ENCODE measurements around the gene PLXNA1.

PLXNA1 gene

GRCh38 chr3:126937533-126937932 lies 45.4 kb upstream of the PLXNA1 start:
- TF ChIP-seq, protein P1, sequence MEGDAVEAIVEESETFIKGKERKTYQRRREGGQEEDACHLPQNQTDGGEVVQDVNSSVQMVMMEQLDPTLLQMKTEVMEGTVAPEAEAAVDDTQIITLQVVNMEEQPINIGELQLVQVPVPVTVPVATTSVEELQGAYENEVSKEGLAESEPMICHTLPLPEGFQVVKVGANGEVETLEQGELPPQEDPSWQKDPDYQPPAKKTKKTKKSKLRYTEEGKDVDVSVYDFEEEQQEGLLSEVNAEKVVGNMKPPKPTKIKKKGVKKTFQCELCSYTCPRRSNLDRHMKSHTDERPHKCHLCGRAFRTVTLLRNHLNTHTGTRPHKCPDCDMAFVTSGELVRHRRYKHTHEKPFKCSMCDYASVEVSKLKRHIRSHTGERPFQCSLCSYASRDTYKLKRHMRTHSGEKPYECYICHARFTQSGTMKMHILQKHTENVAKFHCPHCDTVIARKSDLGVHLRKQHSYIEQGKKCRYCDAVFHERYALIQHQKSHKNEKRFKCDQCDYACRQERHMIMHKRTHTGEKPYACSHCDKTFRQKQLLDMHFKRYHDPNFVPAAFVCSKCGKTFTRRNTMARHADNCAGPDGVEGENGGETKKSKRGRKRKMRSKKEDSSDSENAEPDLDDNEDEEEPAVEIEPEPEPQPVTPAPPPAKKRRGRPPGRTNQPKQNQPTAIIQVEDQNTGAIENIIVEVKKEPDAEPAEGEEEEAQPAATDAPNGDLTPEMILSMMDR (IDR thresholded peaks at IDR 0.05; ENCODE audit: insufficient read depth, low read length, missing control alignments), result no peak
- ChIA-PET POLR2A (no interaction called here), CTCF (interaction anchor here (1.0 to 2.1 kb wide), 3 partner anchors 10 to 23 kb away, joined by 3 to 5 read pairs (median 3); no protein-coding TSS in a partner anchor)
- no peak overlapping the region for H3K4me3 ChIP-seq (ENCODE audit: low read depth, low read length)
- DNase-seq (ENCODE audit: low read depth, low spot score), result no peak

DNA sequence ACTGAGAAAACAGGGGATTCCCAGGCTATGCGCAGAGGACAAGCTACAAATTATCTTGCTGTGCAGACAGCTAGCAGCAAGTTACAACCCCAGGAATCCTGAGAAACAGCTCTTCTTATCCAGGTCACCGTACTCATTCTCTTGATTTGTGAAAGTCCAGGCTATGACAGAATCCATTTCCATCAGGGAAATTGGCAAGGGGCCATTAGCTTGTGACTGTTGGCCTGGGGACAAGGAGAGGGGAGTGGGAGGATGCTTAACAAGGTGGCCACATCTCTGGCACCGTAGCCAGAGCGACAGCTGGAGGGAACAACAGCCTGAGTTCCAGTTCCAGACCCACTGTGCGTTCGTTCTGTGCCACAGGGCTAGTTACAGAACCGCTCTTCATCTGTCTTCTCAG lies 44.9 kb upstream of the PLXNA1 start:
- POLR2A ChIA-PET, result no interaction called here
- CTCF ChIA-PET, result interaction anchor here (1.0 to 2.1 kb wide), 3 partner anchors 11 to 185 kb away, joined by 3 to 9 read pairs (median 5); no protein-coding TSS in a partner anchor
- TF ChIP-seq, protein P1 (IDR thresholded peaks at IDR 0.05; ENCODE audit: insufficient read depth, low read length, missing control alignments), result no peak
- no peak overlapping the region for H3K4me3 ChIP-seq (ENCODE audit: low read depth, low read length)
- DNase-seq (ENCODE audit: low read depth, low spot score), result no peak

DNA sequence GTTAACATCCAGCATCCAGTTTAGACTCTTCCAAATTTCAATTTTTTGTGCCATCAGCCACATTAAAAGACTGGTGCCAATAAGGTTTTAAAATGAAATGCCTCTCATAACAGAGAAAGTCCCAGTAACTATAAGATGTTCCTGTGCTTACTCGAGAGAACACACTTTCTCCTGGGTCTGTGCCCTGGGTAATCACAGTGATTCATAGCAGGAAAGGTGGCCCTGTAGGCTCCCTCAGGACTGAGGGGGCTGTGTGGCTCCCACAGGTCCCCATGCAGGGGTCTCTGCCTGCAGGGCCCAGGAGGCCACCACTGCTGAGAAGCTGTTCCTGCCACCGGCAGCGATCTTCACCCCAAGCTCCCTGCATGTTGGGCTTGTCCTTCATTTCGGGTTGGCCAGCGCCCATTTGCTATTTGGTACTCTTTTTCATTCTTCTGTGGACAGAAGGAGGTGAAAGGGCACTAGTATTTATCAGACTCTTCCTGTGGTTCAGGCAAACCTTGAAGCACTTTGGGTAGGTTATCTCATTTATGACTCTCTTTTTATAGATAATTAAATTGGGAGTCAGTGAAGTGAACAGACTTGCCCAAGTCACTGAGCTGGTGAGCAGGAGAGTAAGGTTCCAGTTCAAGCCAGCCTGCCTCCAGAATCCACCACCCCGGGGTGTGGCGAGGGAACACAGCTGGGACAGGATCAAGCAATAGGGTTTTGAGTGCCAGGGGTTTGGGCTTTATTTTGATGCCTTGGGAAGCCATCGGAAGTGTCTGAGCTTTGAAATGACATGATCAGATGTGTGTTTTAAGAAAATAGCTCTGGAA lies 44.2 kb upstream of the PLXNA1 start:
- ChIA-PET POLR2A (no interaction called here), CTCF (interaction anchor here (1.6 to 2.1 kb wide), 2 partner anchors 11 to 186 kb away, joined by 5 to 9 read pairs; no protein-coding TSS in a partner anchor)
- H3K4me3 ChIP-seq (ENCODE audit: low read depth, low read length), result no peak overlapping the region
- TF ChIP-seq, protein P1 (IDR thresholded peaks at IDR 0.05; ENCODE audit: insufficient read depth, low read length, missing control alignments), result no peak
- DNase-seq (ENCODE audit: low read depth, low spot score), result no peak

GRCh38 chr3:126939338-126939718 lies 43.6 kb upstream of the PLXNA1 start:
- TF ChIP-seq, protein P1 (IDR thresholded peaks at IDR 0.05; ENCODE audit: insufficient read depth, low read length, missing control alignments), result no peak
- ChIA-PET POLR2A (no interaction called here), CTCF (interaction anchor here (1.6 to 2.1 kb wide), 2 partner anchors 12 to 187 kb away, joined by 5 to 9 read pairs; no protein-coding TSS in a partner anchor)
- no peak for DNase-seq (ENCODE audit: low read depth, low spot score)
- H3K4me3 ChIP-seq (ENCODE audit: low read depth, low read length), result no peak overlapping the region

DNA sequence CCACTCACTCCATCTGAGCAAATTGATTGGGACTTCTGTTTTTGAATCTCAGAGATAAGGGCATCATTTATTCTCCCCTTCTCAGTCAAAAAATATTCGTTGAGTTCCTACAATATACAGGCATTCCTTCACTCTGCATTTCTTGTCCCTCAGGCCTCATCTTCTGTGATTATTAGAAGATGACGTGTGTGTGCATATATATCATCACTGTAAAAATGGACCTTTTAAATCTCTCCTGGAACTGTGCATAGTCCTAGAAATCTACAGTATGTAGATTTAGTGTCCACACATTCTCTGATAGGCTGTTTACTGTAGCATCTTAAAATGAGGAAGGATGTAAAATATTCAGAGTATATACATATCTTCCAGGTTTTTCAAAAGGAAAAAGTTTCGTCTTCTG lies 43.2 kb upstream of the PLXNA1 start:
- no peak overlapping the region for H3K4me3 ChIP-seq (ENCODE audit: low read depth, low read length)
- POLR2A ChIA-PET, result no interaction called here
- CTCF ChIA-PET, result interaction anchor here (1.6 to 2.1 kb wide), 2 partner anchors 12 to 187 kb away, joined by 5 to 9 read pairs; no protein-coding TSS in a partner anchor
- TF ChIP-seq, protein P1 (IDR thresholded peaks at IDR 0.05; ENCODE audit: insufficient read depth, low read length, missing control alignments), result no peak
- DNase-seq (ENCODE audit: low read depth, low spot score), result no peak

- POLR2A ChIA-PET, result no interaction called here
- CTCF ChIA-PET, result no interaction called here
- no peak overlapping the region for H3K4me3 ChIP-seq (ENCODE audit: low read depth, low read length)
- DNase-seq (ENCODE audit: low read depth, low spot score), result no peak
- TF ChIP-seq, protein P1 (IDR thresholded peaks at IDR 0.05; ENCODE audit: insufficient read depth, low read length, missing control alignments), result no peak
These were observed 41.1 kb upstream of the PLXNA1 start for GRCh38 chr3:126941721-126942270.
